ENCODE data around the gene ITCH. TPM values are rescaled to one million over a fixed set of nuclear protein-coding genes. Genes with fewer than 3 reads are reported as not detected.
"Not testable (repeated sequence)": the region's sequence is repeated elsewhere in the genome, so short reads cannot be mapped to it uniquely, and the experiment has no call there.

ITCH gene
- polyA plus RNA-seq, 3 donors: 51.4 to 55.1 (median 53.2) TPM

- peak in 2 of 3 donors; percentile 45 to 57 for DNase-seq (ENCODE audit: low read depth in 3 of 3, low spot score in 2 of 3)
Observed at GRCh38 chr20:34375977-34376430, 12.9 kb downstream of the ITCH start.

GRCh38 chr20:34377072-34377847, 14.2 kb downstream of the ITCH start:
- no peak for DNase-seq (ENCODE audit: low read depth in 3 of 3, low spot score in 2 of 3)

- DNase-seq (ENCODE audit: low read depth in 3 of 3, low spot score in 2 of 3): no peak
Observed at GRCh38 chr20:34382174-34382573, 19.1 kb downstream of the ITCH start.

- not testable (repeated sequence) for DNase-seq (ENCODE audit: low read depth in 3 of 3, low spot score in 2 of 3)
Observed at GRCh38 chr20:34382877-34383455, 19.9 kb downstream of the ITCH start.

- DNase-seq (ENCODE audit: low read depth in 3 of 3, low spot score in 2 of 3): no peak
Observed at GRCh38 chr20:34385464-34385863, 22.4 kb downstream of the ITCH start.

GRCh38 chr20:34388000-34388399, 24.9 kb downstream of the ITCH start:
- DNase-seq (ENCODE audit: low read depth in 3 of 3, low spot score in 2 of 3): no peak

GRCh38 chr20:34388678-34389077, 25.6 kb downstream of the ITCH start:
- no peak for DNase-seq (ENCODE audit: low read depth in 3 of 3, low spot score in 2 of 3)

- DNase-seq (ENCODE audit: low read depth in 3 of 3, low spot score in 2 of 3): no peak
Observed at GRCh38 chr20:34389206-34389953, 26.3 kb downstream of the ITCH start.

- DNase-seq (ENCODE audit: low read depth in 3 of 3, low spot score in 2 of 3): no peak
Observed at GRCh38 chr20:34389954-34390555, 27.0 kb downstream of the ITCH start.

GRCh38 chr20:34396408-34396807, 33.3 kb downstream of the ITCH start:
- no peak for DNase-seq (ENCODE audit: low read depth in 3 of 3, low spot score in 2 of 3)

- DNase-seq (ENCODE audit: low read depth in 3 of 3, low spot score in 2 of 3): no peak
Observed at GRCh38 chr20:34397096-34397495, 34.0 kb downstream of the ITCH start.

- not testable (repeated sequence) for DNase-seq (ENCODE audit: low read depth in 3 of 3, low spot score in 2 of 3)
Observed at GRCh38 chr20:34400776-34401175, 37.7 kb downstream of the ITCH start.

GRCh38 chr20:34401741-34402455, 38.8 kb downstream of the ITCH start:
- no peak for DNase-seq (ENCODE audit: low read depth in 3 of 3, low spot score in 2 of 3)

GRCh38 chr20:34402461-34402860, 39.4 kb downstream of the ITCH start:
- DNase-seq (ENCODE audit: low read depth in 3 of 3, low spot score in 2 of 3): no peak

- DNase-seq (ENCODE audit: low read depth in 3 of 3, low spot score in 2 of 3): no peak
Observed at GRCh38 chr20:34403063-34403827, 40.2 kb downstream of the ITCH start.

- no peak for DNase-seq (ENCODE audit: low read depth in 3 of 3, low spot score in 2 of 3)
Observed at GRCh38 chr20:34403908-34404307, 40.8 kb downstream of the ITCH start.

- no peak for DNase-seq (ENCODE audit: low read depth in 3 of 3, low spot score in 2 of 3)
Observed at GRCh38 chr20:34404803-34405202, 41.7 kb downstream of the ITCH start.

- not testable (repeated sequence) for DNase-seq (ENCODE audit: low read depth in 3 of 3, low spot score in 2 of 3)
Observed at GRCh38 chr20:34405247-34405651, 42.2 kb downstream of the ITCH start.

GRCh38 chr20:34405942-34406341, 42.9 kb downstream of the ITCH start:
- not testable (repeated sequence) for DNase-seq (ENCODE audit: low read depth in 3 of 3, low spot score in 2 of 3)
